Measurements from ENCODE around the gene GTPBP6.
"Not testable (repeated sequence)": the region's sequence is repeated elsewhere in the genome, so short reads cannot be mapped to it uniquely, and the experiment has no call there.

GTPBP6 gene

GRCh38 chrX:316351-317325, 2.0 kb downstream of the GTPBP6 start:
- no peak for DNase-seq (ENCODE audit: low spot score)

DNA sequence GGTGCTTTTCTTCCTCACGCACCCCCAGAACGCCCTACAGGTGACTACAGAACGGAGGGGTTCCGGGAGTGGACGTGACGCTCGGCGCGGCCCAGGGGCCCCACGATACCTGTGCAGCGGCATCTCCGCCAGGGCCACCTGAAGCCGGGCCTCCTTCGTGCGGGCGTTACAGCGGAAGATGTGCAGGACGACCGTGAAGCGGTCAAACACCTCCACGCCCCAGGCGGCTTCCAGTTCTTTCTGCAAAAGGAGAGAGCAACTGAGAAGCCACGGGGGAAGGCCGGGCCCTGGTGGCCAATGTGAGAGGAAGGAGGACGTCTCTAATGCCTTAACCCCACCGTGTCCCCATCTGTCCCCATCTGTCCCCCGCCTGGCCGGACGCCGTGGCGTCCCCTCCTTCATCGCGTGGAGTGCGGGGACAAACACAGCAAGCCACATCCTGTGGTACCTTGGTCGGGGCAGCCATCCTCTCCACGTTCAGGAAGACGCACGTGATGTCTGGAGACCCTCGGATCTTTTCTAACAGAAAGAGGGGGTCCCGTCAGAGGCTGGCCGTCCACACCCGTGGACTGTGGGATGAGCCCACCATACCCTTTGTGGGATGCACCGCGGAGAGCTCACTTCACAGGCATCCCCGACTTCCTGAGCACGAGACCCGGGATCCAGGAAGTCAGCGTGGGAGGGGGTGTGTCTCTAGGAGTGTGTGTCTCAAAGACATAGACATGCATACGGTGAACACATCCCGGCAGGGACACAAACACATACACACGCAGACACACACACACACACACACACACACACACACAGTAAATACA, 3.6 kb downstream of the GTPBP6 start:
- DNase-seq (ENCODE audit: low spot score): no peak

DNA sequence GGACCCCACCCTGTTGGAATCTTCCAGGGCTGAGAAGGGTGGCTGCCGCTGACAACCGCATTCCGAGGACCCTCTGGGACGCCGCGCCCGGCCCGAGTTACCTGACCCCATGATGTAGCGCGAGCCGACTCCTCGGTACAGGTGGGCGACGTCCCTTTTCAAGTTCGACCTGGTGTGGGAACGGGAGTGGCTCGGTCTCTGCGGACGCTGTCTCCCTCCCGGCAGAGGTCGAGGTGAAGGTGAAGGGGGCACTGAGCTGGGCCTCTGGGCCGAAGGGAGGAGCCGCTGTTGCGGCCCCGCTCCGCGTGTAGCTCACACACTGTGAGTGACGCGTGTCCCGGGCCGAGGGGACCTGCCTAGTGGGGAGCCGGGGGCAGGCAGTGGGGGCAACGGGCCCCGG, 4.5 kb downstream of the GTPBP6 start:
- no peak for DNase-seq (ENCODE audit: low spot score)

- DNase-seq (ENCODE audit: low spot score): no peak
These were observed 5.0 kb downstream of the GTPBP6 start for GRCh38 chrX:313546-313945.

DNA sequence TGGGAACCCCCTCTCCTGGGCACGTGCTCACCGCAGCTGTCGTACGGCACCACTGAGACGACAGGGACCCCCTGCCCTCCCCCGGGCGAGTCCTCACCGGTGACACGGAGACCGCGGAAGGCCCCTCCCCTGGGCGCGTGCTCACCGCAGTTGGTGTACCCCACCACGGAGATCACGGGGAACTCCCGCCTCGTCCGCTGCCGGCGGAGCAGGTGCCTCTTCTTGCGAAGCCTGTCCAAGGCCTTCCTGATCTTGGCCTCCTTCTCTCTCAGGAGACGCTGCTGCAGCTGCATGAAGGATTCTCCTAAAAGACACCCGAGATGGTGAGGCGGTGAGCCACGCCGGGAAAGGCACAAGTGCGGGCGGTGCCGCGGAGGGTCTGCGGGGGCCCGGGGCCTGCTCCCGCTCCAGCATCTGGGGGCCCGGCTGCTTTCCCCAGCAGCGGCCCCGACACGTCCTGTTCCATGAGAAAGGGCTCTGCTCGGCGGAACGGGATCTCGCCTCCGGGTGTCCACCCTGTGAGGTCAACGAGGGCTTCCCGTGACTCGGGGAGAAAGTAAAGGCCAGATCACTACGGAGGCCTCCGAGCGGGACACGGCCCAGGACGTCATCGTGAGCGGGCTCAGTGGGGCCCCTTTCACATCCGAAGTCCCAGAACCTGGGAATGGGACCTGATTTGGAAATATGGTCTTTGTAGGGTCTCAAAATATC, 5.8 kb downstream of the GTPBP6 start:
- no peak for DNase-seq (ENCODE audit: low spot score)

- DNase-seq (ENCODE audit: low spot score): no peak
These were observed 7.2 kb downstream of the GTPBP6 start for GRCh38 chrX:311156-312129.

GRCh38 chrX:310621-311155, 7.9 kb downstream of the GTPBP6 start:
- DNase-seq (ENCODE audit: low spot score): no peak

DNA sequence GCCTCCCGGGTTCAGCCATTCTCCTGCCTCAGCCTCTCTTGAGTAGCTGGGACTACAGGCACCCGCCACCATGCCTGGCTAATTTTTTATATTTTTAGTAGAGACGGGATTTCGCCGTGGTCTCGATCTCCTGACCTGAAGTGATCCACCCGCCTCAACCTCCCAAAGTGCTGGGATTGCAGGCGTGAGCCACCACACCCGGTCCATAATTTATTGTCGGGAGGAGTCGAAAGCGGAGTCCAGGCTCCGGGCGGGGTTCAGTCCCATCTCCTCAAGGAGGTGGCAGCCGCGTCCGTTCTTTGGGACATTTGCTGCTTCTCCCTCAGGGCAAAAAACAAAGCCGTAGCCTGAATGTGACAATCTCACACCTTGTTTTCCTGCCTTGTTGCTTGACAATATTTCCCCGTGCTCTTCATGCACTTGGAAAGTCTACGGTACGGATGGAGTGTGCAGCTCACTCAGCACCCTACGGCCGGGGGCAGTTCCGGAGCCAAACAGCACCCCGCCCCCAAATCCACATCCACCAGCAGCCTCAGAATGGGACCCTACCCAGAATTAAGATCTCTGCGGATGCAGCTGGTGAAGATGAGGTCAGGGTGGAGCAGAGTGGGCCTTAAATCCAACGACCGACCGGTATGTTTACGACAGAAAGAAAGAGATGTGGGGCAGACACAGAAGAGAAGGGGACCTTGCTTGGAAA, 9.6 kb downstream of the GTPBP6 start:
- no peak for DNase-seq (ENCODE audit: low spot score)

DNA sequence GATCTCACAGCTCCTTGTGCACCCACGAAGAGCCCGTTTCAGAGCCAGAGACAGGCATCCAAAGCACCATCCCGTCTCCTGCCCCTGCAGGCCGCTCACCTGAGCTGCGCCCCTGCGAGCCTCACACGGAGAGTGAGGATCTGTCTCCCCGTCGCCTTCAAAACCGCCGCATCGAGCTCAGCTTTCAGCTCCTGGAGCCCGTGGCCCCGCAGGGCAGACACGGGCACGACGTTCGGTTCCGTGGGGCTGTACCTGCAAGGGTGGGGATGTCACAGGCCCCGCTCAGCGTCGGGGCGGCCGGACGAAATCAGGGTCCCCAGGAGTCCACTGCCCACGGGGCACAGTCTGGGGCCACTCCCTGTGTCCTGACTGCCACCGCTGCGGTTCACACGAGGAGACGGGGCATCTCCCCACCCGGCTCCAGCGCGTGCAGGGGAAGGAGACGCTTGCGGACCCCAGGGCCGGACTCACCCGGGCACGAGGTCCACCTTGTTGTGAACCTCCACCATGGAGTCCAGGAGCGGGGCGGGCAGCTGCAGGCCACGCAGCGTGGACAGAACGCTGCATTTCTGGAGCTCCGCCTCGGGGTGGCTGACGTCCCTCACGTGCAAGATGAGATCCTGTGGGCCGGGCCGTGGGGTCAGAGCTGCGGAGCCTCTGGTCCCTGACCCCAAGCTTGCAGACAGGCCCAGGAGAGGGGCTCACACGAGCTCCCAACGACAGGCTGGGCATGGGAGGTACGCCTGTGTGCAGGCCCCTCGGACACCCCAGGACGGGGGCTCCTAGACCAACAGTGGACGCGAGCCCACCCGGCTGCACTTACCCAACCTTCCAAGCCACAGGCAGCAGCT, 11.1 kb downstream of the GTPBP6 start:
- no peak for DNase-seq (ENCODE audit: low spot score)

DNA sequence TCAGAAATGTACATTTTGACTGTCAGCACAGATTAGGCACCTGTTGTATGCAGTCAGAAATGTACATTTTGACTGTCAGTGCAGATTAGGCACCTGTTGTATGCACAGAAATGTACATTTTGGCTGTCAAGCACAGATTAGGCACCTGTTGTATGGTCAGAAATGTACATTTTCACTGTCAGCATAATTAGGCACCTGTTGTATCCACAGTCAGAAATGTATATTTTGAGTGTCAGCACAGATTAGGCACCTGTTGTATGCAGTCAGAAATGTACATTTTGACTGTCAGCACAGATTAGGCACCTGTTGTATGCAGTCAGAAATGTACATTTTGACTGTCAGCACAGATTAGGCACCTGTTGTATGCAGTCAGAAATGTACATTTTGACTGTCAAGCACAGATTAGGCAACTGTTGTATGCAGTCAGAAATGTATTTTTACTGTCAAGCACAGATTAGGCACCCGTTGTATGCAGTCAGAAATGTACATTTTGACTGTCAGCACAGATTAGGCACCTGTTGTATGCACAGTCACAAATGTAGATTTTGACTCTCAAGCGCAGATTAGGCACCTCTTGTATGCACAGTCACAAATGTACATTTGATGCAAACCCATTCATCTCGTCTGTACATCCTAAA, 11.9 kb downstream of the GTPBP6 start:
- DNase-seq (ENCODE audit: low spot score): not testable (repeated sequence)

- not testable (repeated sequence) for DNase-seq (ENCODE audit: low spot score)
These were observed 12.6 kb downstream of the GTPBP6 start for GRCh38 chrX:305781-306613.

GRCh38 chrX:302975-303374, 15.6 kb downstream of the GTPBP6 start:
- no peak for DNase-seq (ENCODE audit: low spot score)

DNA sequence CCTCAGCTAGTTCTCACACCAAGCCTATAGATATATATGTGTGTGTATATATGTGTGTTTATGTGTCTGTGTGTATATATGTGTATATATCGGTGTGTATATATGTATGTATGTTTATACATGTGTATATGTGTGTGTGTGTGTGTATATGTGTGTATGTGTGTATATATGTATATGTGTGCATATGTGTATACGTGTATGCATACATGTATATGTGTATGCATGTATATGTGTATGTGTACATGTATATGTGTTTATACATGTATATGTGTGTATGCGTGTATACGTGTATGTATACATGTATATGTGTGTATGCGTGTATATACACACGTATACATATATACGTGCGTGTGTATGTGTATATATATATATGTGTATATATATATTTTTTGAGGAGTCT, 18.3 kb downstream of the GTPBP6 start:
- no peak for DNase-seq (ENCODE audit: low spot score)

GRCh38 chrX:298993-299392, 19.6 kb downstream of the GTPBP6 start:
- no peak for DNase-seq (ENCODE audit: low spot score)

DNA sequence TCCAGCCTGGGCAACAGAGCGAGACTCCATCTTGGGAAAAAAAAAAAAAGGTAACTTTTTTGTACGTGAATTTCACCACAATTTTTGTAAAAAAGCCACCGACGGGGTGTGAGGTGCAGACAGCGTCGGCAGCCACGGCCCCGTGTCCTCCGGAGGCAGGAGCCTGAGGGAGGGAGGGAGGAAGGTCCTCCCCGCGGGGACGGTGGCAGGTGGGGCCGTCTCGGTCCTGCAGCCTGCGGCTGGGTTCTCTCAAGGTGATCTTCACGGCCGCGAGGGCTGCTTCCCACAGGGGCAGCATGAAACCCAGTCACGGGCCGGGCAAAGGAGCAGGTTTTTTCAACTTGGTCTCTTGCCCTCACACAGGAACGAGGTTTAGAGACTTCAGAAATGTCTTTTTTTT, 23.5 kb downstream of the GTPBP6 start:
- no peak for DNase-seq (ENCODE audit: low spot score)

GRCh38 chrX:292900-293897, 25.4 kb downstream of the GTPBP6 start:
- no peak for DNase-seq (ENCODE audit: low spot score)
